ENCODE data around the gene FLYWCH1.

DNA sequence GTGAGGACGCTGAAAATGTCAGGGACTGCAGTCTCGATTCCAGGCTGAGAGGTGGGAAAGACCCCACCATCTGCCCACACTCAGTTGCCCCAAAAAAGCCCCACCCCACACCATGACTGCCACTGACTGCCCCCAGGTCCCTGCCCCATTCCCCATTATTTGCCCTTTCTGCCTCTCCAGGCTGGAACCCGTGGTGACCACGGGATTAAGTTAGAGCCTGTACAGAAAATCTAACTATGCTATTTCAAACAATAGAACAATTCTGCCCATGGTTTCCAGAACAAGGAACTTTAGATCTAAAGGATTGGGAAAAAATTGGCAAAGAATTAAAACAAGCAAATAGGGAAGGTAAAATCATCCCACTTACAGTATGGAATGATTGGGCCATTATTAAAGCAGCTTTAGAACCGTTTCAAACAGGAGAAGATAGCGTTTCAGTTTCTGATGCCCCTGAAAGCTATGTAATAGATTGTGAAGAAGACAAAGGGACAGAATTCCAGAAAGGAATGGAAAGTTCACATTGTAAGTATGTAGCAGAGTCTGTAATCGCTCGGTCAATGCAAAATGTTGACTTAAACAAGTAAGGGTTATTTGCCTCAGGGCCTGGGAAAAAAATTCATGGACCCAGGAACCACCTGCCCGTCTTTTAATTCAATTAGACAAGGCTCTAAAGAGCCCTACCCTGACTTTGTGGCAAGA, 14.4 kb downstream of the FLYWCH1 start:
- TF ChIP-seq, protein P1, sequence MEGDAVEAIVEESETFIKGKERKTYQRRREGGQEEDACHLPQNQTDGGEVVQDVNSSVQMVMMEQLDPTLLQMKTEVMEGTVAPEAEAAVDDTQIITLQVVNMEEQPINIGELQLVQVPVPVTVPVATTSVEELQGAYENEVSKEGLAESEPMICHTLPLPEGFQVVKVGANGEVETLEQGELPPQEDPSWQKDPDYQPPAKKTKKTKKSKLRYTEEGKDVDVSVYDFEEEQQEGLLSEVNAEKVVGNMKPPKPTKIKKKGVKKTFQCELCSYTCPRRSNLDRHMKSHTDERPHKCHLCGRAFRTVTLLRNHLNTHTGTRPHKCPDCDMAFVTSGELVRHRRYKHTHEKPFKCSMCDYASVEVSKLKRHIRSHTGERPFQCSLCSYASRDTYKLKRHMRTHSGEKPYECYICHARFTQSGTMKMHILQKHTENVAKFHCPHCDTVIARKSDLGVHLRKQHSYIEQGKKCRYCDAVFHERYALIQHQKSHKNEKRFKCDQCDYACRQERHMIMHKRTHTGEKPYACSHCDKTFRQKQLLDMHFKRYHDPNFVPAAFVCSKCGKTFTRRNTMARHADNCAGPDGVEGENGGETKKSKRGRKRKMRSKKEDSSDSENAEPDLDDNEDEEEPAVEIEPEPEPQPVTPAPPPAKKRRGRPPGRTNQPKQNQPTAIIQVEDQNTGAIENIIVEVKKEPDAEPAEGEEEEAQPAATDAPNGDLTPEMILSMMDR (IDR thresholded peaks at IDR 0.05): no peak
- no peak for TF ChIP-seq POLR2A (IDR thresholded peaks at IDR 0.05)
